HuH-7 (cell line): ENCODE results near the gene NCEH1.
"Not testable (repeated sequence)": the region's sequence is repeated elsewhere in the genome, so short reads cannot be mapped to it uniquely, and the experiment has no call there.

ENCODE experiments used
- DNase-seq: peaks from one replicate; pipeline ENCODE4 v3.0.0; 2011; ENCODE audit warnings: low spot score

The NCEH1 gene

DNA sequence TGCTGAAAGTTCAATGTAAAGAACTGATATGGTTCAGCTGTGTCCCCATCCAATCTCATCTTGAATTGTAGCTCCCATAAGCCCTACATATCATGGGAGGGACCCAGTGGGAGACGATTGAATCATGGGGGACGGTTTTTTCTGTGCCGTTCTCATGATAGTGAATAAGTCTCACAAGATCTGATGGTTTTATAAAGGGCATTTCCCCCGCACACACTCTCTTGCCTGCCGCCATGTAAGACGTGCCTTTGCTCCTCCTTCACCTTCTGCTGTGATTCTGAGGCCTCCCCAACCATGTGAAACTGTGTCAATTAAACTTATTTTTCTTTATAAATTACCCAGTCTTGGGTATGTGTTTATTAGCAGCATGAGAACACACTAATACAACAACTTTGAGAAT lies 101.1 kb downstream of the NCEH1 start:
- no peak for DNase-seq

DNA sequence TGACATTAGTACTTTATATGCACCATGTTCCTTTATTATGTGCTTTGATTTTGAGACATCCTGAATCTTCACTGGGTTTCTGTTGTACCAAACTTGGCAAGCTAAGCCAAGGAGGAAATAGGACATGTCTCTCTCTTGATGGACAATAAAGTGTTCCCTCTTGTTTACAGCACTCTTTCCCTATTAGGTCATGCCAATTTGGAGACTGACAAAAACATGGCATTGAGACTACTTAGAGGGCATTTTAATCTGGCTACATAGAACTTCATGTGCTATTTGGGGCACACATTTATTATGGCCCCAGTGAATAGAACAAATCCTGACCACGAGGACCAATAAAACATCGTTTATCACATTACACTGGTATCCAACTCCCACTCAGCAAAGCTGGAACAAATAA lies 102.3 kb downstream of the NCEH1 start:
- no peak for DNase-seq

DNA sequence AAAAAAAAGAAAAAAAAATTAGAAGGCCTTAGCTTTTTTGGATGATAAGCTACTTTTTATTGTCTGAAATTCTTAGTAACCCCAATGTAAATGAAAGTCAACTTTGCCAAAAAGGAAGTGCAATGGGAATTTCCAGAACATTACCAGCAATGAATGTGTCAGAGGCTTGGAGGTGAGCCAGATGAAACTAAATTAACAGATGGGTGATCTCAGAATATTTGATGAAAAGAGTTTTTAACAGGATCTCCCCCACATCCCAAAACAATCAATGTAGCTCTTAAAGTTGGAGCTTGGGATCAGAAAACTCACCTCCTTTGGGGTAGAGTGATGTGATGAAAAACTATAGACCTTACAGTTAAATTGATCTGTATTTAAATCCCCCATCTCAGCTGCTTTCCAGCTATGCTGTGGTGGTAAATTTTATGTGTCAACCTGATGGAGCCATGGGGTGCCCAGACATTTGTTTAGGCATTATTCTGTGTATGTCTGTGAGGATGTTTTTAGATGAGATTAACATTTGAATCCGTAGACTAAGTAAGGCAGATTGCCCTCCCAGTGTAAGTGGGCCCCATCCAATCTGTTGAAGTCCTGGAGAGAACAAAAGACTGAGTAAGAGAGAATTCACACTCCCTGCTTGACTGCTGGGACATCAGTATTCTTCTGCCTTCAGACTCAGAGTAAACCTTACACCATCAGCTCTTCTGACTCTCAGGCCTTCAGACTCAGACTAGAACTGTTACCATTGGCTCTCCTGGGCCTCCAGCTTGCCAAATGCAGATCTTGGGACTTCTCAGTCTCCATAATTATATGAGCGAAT lies 103.4 kb downstream of the NCEH1 start:
- no peak for DNase-seq

DNA sequence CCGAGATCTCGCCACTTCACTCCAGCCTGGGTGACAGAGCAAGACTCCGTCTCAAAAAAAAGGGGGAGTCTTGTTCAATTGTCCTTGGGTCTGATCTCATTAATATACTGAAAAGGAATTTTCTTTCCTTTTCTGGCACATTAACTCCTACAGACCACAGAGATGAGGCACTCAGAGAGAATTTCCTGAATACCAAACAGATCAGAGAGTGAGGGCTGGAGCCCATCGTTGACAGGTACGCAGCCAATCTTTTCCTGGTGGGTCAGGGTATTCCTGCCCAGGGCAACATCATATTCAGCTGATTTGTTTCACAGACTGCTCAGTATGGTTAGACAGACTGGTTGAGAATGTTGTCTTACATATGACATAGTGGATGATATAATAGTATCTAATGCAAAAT lies 104.8 kb downstream of the NCEH1 start:
- no peak for DNase-seq

DNA sequence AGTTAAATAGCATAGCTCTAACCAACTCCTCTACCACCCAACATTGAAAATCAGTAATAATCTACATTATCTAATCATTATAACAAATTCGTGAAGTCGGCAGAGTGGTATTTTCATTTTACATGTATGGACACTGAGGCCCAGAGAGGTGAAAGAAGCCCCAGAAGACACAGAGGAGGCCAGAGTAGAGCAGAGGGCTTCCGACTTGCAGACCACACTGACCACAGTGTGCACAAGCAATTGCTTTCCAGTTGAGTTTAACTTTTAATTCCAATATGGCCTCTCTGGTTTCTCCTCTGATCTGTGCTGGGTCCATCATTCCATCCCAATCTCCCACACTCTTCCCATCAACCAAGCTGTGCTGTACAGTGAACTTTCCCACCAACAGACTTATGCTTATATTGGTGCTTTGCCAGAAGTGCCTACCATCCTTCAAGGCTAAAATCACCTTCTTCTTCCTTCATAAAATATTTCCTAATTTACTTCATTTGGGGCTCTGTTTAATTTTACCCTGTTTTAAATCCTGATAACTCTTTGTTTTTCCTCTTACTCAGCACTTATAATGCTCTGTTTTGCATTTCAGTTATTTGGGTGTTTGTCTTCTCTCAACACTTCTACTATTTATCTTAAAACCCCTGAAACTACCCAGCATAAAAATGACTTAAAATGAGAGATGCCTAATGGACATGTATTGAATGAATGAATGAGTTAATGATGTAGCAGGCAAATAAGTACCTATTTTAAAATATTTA lies 105.8 kb downstream of the NCEH1 start:
- DNase-seq: no peak

DNA sequence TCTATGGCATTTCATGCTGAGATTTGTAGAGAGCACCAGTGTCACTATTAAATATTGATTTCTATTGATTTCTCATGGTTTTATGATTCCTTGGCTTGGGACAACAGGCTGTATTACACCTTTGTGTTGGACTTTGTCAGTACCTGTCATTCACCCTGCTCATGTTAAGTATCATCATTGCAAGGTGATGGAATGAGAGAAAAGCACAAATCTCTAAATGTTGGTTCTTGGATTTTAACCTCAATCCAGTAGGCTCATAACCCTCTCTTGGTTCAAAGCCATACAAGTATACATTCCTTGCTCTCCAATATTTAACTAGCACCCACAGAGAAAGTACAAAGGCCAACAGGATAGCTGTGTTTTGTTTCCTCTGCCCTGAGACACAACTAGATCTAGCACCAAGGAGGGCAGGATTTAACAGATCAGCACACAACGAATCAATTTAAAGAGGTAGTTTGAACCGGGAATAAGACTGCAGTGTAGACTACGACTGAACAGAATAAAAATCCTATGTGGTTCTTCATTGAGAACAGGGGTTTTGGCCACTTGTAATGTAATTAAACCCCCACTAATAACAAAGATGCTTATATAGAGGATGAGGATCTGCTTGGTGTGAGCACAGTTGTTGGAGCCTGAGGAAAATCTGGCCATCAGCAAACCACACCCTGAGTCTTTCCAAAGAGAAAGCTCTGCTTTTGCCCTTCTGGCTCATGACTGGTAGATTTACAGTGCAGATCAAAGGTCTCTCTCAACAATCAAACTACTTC lies 109.6 kb downstream of the NCEH1 start:
- no peak for DNase-seq

DNA sequence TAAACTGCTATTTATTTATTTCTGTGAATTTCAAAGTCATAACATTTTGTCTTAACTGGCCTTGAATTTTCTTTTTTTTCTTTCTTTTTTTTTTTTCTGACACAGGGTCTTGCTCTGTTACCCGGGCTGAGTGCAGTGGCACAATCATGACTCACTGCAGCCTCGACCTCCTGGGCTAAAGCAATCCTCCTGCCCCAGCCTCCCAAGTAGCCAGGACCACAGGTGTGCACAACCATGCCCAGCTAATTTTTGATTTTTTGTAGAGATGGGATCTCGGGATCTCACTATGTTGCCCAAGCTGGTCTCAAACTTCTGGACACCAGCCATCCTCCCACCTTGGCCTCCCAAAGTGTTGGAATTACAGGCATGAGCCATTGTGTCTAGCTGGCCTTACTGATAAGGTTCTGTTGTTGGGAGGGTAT lies 110.2 kb downstream of the NCEH1 start:
- DNase-seq: no peak

DNA sequence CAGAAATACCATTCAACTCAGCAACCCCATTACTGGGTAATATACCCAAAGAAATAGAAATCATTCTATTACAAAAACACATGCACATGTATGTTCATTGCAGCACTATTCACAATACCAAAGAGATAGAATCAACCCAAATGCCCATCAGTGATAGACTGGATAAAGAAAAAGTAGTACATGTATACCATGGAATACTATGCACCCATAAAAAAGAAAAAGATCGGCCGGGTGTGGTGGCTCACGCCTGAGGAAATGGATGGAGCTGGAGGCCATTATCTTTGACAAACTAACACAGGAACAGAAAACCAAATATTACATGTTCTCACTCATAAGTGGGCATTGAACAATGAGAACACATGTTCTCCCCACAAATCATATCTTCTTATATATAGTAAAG lies 112.0 kb downstream of the NCEH1 start:
- no peak for DNase-seq

DNA sequence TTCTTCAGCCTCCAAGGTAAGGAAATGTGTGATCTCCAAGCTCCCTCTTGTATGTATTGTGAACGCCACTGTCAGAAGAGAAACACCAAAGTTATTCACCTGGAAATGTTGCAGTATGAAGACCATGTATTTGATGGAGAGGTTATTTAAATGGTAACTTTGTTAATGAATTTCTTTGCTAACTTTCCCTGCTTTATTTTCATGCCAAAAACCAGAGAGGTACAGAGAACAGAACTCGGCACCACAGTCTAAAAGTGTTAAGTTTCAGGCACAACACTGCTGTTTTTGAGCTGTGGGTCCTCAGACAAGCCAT lies 114.5 kb downstream of the NCEH1 start:
- DNase-seq: no peak

DNA sequence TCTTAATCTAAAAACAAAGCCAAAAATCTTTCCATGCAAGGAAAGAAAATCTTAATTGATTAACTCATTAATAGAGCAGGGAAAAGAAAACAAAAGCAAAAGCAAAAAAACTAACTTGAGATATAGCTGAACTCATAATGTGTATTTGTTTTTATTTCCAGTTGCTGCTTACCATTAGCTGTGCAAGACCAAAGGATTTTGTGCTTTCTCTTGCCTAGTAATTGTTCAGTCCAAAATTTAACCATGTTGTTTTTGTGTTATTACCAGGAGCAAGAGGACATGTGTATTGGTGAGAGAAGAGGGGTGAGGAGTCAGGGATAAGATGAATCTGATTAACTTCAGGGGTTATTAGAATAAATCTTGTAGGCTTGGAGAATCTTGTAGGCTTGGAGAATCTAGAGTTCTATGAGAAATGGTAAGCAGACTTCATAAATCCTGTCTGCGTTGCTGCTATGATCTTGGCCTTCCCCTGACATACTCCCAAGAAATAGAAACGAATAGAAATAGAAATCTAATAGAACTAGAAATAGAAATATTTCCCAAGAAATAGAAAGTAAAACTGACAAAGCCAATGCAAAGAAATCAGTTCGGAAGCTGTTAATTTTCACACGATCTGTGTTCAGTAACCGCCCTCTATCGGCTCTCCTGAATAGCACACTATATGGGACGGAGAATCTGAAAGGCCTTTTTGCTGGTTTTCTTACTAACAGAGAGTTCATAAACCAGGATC lies 115.0 kb downstream of the NCEH1 start:
- DNase-seq: no peak

DNA sequence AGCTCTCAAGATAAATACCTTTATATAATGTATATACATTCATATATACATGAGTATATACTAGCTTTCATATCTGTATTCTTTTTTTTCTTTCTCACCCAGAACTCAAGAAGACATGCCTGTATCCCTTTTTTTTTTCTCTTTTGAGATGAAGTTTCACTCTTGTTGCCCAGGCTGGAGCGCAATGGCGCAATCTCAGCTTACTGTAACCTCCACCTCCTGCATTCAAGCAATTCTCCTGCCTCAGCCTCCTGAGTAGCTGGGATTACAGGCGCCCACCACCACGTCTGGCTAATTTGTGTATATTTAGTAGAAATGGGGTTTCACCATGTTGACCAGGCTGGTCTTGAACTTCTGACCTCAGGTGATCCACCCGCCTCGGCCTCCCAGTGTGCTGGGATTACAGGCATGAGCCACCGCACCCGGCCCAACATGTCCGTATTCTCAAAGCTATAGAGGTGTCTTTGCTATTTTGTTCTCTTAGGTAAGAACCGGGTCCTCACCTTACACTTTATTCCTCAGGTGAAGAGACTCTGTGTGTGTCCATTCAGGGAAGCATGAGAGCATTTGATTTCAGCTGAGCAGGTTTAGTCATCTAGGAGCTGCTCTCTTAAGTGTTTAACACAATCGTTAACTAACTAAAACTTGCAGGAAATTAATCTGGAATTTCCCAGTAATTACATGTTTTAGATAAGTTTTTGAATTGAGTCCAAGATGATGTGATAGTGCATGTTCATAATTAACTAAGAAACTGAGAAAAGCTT lies 115.8 kb downstream of the NCEH1 start:
- DNase-seq: not testable (repeated sequence)

DNA sequence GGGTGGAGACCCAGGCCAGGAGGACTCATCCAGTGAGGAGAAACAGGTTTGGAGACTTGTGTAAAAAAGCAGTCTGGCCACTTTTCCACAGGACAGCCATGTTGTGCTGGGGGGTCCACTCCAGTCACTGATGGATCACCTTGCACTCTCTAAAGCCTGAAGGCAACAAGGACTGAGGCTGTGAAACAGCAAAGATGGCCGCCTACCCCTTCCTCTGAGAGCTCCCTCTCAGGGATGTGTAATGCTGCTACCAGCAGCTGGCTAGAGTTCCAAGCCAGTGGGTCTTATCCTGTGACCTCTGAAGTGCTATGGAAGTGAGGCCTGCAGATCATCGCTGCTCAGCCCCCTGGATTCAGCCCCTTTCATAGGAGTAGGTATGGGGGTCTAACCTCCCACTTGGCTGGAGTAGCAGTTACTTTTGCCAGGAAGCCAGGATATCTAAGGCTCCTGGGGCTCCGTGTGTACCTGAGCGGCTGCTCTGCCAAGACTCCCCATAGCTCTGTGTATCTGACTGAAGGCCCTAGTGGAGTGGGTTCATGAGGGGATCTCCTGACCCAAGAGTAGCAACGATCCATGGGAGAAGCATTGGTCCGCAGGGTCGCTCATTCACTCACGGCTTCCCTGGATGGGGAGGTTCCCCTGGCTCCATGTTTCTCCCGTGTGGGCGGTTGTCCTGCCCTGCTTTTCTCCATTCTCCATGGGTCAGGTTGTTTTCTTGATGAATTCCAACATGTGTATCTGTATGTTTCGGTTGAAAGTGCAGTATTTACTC lies 117.8 kb downstream of the NCEH1 start:
- no peak for DNase-seq

DNA sequence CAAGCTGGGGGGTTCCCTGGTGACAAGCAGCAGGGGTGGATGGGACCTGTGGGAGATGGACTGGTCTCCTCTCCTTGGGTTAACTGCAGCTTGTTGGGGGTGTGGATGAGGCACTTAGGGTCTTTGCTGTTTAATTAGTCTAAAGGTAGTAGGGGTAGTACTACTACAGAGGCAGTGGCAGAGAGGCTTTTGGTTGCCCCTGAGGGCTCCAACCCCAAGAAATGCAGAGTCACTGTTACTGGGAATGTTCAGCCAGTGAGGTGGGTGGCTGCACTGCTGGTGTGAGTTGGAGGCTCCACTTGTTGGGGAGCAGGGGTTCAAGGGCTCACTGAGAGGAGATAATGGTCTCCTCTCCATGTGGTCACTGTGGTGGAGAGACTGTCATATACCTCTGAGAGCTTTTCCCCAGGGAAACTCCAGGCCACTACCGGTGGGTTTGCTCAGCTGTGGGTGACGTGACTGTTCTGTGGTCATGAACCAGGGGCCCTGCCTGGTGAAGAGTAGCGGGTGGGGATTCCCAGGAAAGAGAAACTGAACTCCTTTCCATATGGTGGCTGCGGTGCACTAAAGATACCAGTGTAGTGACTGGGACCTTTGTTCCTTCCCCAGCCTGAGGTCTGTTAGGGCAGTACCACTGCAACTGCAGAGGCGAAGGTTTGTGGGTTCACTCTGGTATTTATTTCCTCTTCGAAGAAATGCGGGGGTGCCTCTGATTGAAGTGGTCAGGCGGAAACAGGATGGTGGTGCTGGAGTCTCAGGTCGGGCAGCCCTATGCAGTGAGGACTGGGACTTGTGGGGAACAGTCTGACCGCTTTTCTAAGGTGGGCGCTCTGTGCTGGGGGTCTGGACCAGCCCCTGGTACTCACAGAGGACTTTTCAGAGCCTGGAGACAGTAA lies 118.7 kb downstream of the NCEH1 start:
- no peak for DNase-seq

DNA sequence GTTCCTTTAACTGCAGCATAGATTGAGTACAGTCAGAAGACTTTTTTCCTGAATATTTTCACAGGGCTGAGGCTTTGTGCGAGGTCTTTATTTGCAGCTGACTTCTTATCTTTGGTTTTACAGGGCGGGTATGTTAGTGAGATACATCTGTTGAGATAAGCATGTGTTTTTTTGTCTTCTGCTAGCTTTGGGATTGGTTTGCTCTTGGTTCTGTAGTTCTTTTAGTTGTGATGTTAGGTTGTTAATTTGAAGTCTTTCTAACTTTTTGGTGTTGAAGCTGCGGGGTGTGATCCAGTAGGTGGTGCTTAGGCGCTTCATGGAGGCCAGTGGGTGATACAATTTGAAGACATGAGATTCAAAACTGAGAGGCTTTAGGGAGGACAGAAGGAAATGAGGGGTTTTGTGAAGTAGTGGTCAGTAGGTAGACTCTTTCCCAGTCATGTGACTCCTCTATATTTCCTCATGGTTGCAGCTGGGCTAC lies 119.7 kb downstream of the NCEH1 start:
- DNase-seq: no peak

DNA sequence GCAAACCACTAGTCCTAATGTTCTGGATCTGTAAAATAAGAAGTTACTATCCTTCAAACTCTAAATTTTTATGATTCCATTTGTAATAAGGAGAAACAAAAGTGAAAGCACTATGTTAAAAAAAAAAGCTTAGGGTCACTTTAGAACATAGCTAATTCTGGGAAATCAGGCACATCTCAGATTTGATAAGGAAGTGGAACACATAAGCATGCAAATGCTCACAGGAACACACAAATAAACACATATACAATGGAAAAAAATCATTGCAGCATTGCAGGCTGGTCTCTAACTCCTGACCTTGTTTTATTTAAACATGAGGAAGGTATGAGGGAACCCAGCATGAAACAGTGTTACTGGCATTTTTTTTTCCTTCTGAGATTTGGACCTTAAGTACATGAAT lies 124.4 kb downstream of the NCEH1 start:
- no peak for DNase-seq

DNA sequence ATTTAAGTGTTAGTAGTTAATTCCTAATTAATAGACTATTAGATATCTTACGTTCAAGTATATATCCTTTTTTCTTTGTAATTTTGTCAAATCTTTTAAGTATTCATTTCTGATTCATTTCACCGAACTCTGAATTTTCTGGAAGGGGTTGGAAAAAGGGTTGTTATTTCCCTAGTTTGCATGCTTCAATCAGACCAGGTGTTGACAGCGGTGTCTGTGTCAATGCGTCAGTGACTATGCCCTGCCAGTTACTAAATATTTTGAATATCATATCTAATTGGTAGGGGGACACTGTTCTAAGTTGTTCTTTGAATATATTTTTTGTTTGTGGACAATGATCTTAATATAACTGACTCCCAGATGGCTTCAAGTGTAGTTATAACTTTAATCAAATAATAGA lies 124.9 kb downstream of the NCEH1 start:
- no peak for DNase-seq

DNA sequence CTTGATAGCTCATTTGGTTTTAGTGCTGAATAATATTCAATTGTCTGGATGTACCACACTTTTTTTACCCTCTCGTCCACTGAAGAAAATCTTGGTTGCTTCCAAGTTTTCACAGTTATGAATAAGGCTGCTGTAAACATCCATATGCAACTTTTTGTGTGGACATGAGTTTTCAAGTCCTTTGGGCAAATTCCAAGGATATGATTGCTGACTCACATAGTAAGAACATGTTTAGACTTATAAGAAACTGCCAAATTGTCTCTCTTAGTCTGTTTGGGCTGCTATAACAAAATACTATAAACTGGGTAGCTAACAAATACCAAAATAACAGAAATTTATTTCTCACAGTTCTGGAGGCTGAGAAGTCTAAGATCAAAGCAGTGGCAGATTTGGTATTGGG lies 128.2 kb downstream of the NCEH1 start:
- DNase-seq: no peak

DNA sequence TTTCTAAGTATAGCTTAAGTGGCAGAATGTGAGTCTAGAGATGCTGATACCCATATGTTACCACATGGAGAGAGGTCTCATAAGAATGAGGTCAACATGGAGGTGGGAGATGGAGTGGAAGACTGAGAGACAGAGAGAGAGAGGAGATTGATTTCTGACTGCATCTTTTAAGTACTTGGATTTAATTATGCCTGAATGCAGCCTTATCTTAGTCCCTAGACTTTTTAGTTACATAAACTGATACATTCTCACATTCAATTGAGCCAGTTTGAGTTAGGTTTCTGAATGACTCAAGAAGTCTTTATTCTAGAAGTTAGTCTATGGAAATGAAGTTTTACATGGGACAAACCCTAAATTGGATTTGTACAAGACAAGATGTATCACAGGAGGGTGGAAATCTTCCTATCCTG lies 129.1 kb downstream of the NCEH1 start:
- no peak for DNase-seq

DNA sequence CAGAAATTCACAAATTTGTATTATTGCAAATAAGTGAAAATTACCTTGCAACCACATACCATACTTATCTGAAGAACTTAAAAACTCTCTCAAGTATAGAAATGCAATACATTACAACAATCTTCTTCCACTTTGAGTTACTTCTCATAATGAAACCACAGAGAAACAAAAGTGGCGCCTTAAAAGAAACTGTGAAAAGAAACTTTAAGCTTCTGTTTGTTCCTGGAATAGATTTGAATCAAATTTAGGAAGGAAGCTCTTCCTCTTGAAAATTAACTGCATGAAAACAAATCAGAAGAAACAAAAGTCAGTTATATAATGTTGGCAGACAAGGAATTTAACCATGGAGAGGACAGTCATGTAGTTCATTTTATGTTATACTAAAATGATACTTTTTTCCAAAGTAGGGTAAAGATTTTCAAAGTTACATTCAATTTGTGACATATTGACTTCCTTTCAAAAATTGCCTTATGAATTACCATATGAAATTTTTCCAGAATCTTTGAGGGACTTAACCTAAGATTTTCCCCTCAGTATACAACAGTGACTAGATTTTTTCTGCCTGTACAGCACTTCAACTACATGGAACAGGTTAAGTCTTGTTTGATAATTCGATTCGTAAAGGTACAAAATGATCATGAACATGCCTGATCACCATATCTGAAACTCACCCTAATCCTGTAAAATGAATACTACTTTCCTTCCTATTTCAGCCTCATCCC lies 130.0 kb downstream of the NCEH1 start:
- DNase-seq: no peak
